OCI-LY3 (cell line): Measurements from ENCODE around the gene IWS1.

Source experiments
- CTCF ChIP-seq: fragments of 200-600, 300-600 bp; sonication (generic); IDR thresholded peaks from 2 replicates; pipeline ENCODE4 v1.5.1; 2014; ENCODE audit warnings: antibody characterized with exemption, low read length, low read depth
- EZH2phosphoT487 ChIP-seq: fragments of 200-600 bp; shearing (Covaris generic); IDR thresholded peaks from 2 replicates; pipeline ENCODE4 v1.6.1; 2018; ENCODE audit warnings: antibody characterized with exemption, mixed run types, low read depth

- TF ChIP-seq CTCF (no peak), EZH2phosphoT487 (no peak)
Measured at GRCh38 chr2:127562936-127563335, 36.6 kb upstream of the IWS1 start.
